Uterus (tissue), 4 donors: ENCODE results near the gene CALU. TPM values are rescaled to one million over a fixed set of nuclear protein-coding genes. Genes with fewer than 3 reads are reported as not detected.

Experiments used
- DNase-seq, 2 donors: peaks; one replicate each; pipeline ENCODE4 v3.0.0-alpha.2; 2019 to 2020
- H3K27ac ChIP-seq, 2 donors: fragments of 200-600 bp; sonication (generic); 1 replicate in 1 of 2; 2 replicates in 1 of 2; pipeline ENCODE4 v1.5.1; 2016 to 2018
- H3K27me3 ChIP-seq, 2 donors: fragments of 200-600 bp; sonication (generic); one replicate each; pipeline ENCODE4 v1.5.1; 2018 to 2019; ENCODE audit warnings: control low read depth in 1 of 2
- H3K36me3 ChIP-seq, 2 donors: fragments of 200-600 bp; sonication (generic); one replicate each; pipeline ENCODE4 v1.5.1; 2019; ENCODE audit warnings: control low read depth in 1 of 2
- H3K4me1 ChIP-seq, 2 donors: fragments of 200-600 bp; sonication (generic); one replicate each; pipeline ENCODE4 v1.5.1; 2018 to 2019; ENCODE audit warnings: control low read depth in 1 of 2
- H3K4me3 ChIP-seq, 2 donors: fragments of 200-600 bp; sonication (generic); 1 replicate in 1 of 2; 2 replicates in 1 of 2; pipeline ENCODE4 v1.5.1; 2018 to 2019; ENCODE audit warnings: mild to moderate bottlenecking in 1 of 2
- H3K9me3 ChIP-seq, 2 donors: fragments of 200-600 bp; sonication (generic); one replicate each; pipeline ENCODE4 v1.5.1; 2019; ENCODE audit warnings: control low read depth in 1 of 2
- POLR2A ChIP-seq, 2 donors: fragments of 450-650 bp; IDR thresholded peaks; one replicate each; pipeline ENCODE4 v1.6.1; 2016; ENCODE audit warnings: antibody characterized with exemption in 2 of 2, mild to moderate bottlenecking in 1 of 2, moderate library complexity in 1 of 2
- intact Hi-C: fragments of 100-400 bp; cut with DNase I; formaldehyde crosslinking; loops from one replicate; pipeline ENCODE4 v1.15.1; 2023; ENCODE audit warnings: low total_unique reads
- total RNA-seq, 4 donors: library from RNA; depleted of rRNA in 3 of 4; stranded (reverse); fragments of >200 nt in 3 of 4; gene quantifications; one replicate each; pipeline versions ENCODE4 v1.1.0 to v1.2.4, GENCODE V29; 2014 to 2023
- TF ChIP-seq, protein P1 (sequence below), 4 experiments: fragments of 200-600 bp in 2 of 4; fragments of 450-650 bp in 2 of 4; sonication (generic) in 2 of 4; IDR thresholded peaks; one replicate each; pipeline ENCODE4 v1.5.1; 2016 to 2019; ENCODE audit warnings: antibody characterized with exemption in 4 of 4, mild to moderate bottlenecking in 2 of 4, moderate library complexity in 1 of 4
- donor health status: DM: yes; HTN: yes; CAD: no.

Gene CALU
- total RNA-seq, 4 donors from 2014 or later, result 83.0 to 334 (median 108) TPM

DNA sequence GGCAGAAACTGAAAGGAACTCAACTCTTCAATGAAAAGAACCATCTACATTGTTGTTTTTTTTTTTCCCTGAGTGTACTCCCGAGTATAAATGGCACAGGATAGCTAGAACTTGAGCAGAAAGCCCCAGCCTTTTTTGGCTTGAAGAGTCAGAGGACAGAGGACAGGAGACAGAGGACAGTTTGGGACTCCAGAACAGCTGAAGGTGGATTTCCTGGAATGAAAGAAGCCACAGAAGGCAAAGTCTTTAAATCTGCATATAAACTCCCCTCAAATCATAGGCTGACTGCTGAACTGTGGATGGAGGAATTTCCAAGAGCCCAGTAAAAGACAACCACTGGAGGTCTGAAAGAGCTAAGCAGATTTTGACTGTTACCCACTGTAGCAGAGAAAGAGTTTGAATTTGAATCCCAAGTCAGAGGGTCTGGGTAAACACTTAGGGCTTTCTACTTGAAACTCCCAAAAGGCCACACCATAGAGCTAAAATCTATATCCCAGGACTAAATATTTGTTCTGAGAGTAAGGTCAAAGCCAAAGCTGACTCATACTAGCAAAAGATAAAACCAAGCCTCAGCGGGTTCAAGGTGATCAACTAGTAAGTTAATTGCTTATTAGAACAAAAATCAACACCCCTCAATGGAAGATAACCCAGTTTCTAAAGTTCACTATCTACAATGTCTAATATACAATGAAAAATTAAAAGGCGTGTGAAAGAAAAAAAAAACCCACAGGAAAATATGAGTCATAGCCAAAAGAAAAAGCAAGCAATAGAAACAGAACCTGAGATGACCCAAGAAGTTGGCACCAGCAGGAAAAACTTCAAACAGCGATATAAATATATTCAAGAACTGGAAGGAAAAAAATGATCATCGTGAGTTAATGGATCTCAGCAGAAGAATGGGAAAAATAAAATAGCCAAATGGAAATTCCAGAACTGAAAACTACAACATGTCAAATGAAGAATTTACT, 38.3 kb downstream of the CALU start:
- no peak overlapping the region for H3K4me3 ChIP-seq
- H3K27ac ChIP-seq, result no peak overlapping the region
- no peaks in the 10 kb centered on the region for H3K27me3 ChIP-seq
- TF ChIP-seq, protein P1, sequence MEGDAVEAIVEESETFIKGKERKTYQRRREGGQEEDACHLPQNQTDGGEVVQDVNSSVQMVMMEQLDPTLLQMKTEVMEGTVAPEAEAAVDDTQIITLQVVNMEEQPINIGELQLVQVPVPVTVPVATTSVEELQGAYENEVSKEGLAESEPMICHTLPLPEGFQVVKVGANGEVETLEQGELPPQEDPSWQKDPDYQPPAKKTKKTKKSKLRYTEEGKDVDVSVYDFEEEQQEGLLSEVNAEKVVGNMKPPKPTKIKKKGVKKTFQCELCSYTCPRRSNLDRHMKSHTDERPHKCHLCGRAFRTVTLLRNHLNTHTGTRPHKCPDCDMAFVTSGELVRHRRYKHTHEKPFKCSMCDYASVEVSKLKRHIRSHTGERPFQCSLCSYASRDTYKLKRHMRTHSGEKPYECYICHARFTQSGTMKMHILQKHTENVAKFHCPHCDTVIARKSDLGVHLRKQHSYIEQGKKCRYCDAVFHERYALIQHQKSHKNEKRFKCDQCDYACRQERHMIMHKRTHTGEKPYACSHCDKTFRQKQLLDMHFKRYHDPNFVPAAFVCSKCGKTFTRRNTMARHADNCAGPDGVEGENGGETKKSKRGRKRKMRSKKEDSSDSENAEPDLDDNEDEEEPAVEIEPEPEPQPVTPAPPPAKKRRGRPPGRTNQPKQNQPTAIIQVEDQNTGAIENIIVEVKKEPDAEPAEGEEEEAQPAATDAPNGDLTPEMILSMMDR (IDR thresholded peaks at IDR 0.05), result no peak
- no peak for TF ChIP-seq POLR2A (IDR thresholded peaks at IDR 0.05)
- H3K36me3 ChIP-seq, result no peaks in the 10 kb centered on the region
- no peak for DNase-seq
- intact Hi-C loops, result no loop called here
- H3K9me3 ChIP-seq, result no peaks in the 10 kb centered on the region
- H3K4me1 ChIP-seq, result no peaks in the 10 kb centered on the region

DNA sequence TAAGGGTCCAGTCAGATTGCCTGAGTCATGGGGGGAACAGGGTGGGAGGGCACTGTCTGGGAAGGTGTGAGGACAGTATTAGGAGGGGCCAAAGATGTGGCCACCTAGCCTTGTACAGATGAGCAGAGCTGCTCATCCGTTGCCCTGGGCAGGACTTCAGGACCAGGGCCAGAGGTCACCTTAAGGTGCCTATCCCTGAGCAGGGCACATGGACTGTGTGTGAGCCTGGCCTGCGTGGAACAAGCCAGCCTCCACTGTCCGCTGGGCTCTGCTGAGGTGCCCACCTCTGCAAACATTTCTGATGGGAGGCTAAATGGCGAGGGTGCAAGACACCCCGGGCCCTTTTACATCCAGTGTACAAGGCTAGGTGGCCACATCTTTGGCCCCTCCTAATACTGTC, 39.8 kb downstream of the CALU start:
- DNase-seq, result no peak
- Histone ChIP-seq H3K4me3 (no peak overlapping the region), H3K27ac (no peak overlapping the region), H3K27me3 (no peaks in the 10 kb centered on the region), H3K9me3 (no peaks in the 10 kb centered on the region), H3K36me3 (no peaks in the 10 kb centered on the region), H3K4me1 (no peaks in the 10 kb centered on the region)
- intact Hi-C loops, result no loop called here
- TF ChIP-seq POLR2A (IDR thresholded peaks at IDR 0.05), result no peak
- TF ChIP-seq, protein P1 (IDR thresholded peaks at IDR 0.05), result no peak

DNA sequence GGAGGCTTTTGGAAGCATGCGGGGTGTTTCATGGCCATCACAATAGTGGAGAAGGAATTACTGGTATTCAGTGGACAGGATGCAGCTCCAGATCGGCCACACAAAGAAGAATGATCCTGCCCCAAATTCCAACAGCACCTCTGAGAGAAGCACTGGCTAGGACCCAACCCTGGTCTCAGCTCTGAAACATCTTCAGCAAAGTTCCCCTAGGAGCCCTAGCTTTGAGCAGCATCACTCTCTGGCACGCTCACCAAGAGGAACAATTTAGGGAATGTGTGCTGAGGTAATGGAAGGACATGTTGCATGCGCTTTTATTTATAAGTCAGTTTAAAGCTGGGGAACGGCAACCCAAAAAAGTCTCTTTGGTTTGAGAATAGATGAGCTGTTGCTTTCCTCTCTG, 42.0 kb downstream of the CALU start:
- H3K27me3 ChIP-seq, result no peaks in the 10 kb centered on the region
- H3K27ac ChIP-seq, result peak overlapping the region; percentile 2 to 39
- no peaks in the 10 kb centered on the region for H3K4me1 ChIP-seq
- peak in 1 of 2 donors; percentile 35 for DNase-seq
- intact Hi-C loops, result no loop called here
- H3K36me3 ChIP-seq, result no peaks in the 10 kb centered on the region
- H3K9me3 ChIP-seq, result no peaks in the 10 kb centered on the region
- TF ChIP-seq, protein P1 (IDR thresholded peaks at IDR 0.05), result no peak
- TF ChIP-seq POLR2A (IDR thresholded peaks at IDR 0.05), result no peak
- H3K4me3 ChIP-seq, result no peak overlapping the region

DNA sequence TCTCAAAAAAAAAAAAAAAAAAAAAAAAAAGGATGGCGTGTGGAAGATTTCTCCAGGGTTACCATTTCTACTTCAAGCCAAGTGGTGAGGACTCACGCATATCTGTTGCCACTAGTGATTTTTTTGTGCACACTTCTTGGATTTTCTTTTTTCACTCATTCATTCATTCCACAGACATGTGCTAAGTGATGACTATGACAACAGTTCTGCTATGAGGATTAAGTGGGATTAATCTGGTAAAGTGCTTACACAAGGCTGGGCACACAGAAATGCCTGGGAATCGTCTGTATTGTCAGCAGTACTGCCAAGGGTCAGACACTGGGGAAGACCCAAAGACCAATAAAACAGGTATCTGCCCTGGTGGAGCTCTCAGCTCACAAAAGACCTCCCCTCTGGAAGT, 42.7 kb downstream of the CALU start:
- Histone ChIP-seq H3K4me1 (no peaks in the 10 kb centered on the region), H3K27me3 (no peaks in the 10 kb centered on the region), H3K4me3 (no peak overlapping the region), H3K27ac (peak overlapping the region; percentile 2 to 39), H3K9me3 (no peaks in the 10 kb centered on the region), H3K36me3 (no peaks in the 10 kb centered on the region)
- intact Hi-C loops, result no loop called here
- TF ChIP-seq, protein P1 (IDR thresholded peaks at IDR 0.05), result no peak
- no peak for TF ChIP-seq POLR2A (IDR thresholded peaks at IDR 0.05)
- DNase-seq, result no peak

DNA sequence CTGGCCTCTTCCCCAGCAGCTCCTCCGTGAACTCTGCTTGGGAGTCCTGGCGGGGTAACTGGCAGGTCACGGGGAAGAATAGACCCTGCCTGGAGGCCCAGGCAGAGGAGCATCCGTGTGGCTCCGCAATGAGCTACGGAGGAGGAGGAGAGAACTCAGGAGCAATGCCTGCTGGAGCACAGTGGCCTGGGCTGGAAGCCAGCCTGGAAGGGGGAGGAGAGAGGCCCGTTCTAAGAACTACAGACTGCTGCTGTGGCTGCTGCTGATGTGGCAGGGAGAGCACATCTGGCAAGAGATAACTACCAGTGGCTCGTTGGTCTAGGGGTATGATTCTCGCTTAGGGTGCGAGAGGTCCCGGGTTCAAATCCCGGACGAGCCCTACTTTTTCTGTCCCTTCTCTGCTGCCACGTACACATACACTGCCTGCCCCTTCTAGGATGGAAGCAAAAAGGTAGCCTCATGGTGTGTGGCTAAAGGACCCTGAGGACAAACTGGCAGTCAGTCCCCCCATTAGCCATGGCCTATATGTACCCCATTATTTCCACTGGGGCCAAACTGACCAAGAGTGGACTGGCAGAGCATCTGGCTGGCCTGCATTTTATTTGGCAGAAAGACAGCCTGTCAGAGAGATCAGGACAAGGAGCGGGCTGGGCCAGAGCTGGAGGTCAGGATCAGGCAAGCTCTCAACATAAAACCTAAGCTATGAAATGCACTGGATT, 44.1 kb downstream of the CALU start:
- Histone ChIP-seq H3K4me1 (no peaks in the 10 kb centered on the region), H3K27ac (peak overlapping the region; percentile 43 to 50), H3K36me3 (no peaks in the 10 kb centered on the region), H3K4me3 (no peak overlapping the region), H3K27me3 (no peaks in the 10 kb centered on the region), H3K9me3 (no peaks in the 10 kb centered on the region)
- intact Hi-C loops, result no loop called here
- TF ChIP-seq, protein P1 (IDR thresholded peaks at IDR 0.05), result no peak
- TF ChIP-seq POLR2A (IDR thresholded peaks at IDR 0.05), result no peak
- DNase-seq, result peak; percentile 71 to 74
